AG04450 (cell line): ENCODE results near the gene NINJ2. TPM values are rescaled to one million over a fixed set of nuclear protein-coding genes. Genes with fewer than 3 reads are reported as not detected.

Experiments used
- CTCF ChIA-PET: fragments of 300-600, 350-600 bp; formaldehyde crosslinking; extraction: SDS; loops from one replicate; lab custom pipeline; 2022; ENCODE audit warnings: antibody characterized with exemption, inconsistent platforms; lab: Charles Lee
- POLR2A ChIA-PET: fragments of 350-600 bp; formaldehyde crosslinking; extraction: SDS; loops from one replicate; lab custom pipeline; 2021; ENCODE audit warnings: antibody characterized with exemption, inconsistent platforms; lab: Yijun Ruan, JAX
- DNase-seq: peaks from one replicate; pipeline ENCODE4 v3.0.0-alpha.2; 2011; ENCODE audit warnings: low read depth, low spot score
- H3K27ac ChIP-seq: one replicate; pipeline ENCODE4 v1.5.1; 2012; ENCODE audit warnings: low read depth, low read length, control low read depth
- H3K27me3 ChIP-seq: one replicate; pipeline ENCODE4 v1.6.0; 2012; ENCODE audit warnings: low read length; ENCODE audit not compliant: control insufficient read depth, insufficient read depth
- H3K4me3 ChIP-seq: 2 replicates; pipeline ENCODE4 v1.5.1; 2011; ENCODE audit warnings: mild to moderate bottlenecking, low read depth, low read length, control low read depth
- H3K9me3 ChIP-seq: 2 replicates; pipeline ENCODE4 v1.5.1; 2012; ENCODE audit warnings: low read length; ENCODE audit not compliant: control insufficient read depth, insufficient read depth
- polyA plus RNA-seq: library from polyadenylated mRNA; depleted of rRNA; stranded (reverse); fragments of >200 nt; gene quantifications from 2 replicates; pipeline ENCODE4 v1.2.3, GENCODE V29; 2011
- TF ChIP-seq, protein P1 (sequence below): IDR thresholded peaks from 2 replicates; pipeline ENCODE4 v1.5.1; 2011; ENCODE audit warnings: low read depth, low read length, control low read depth, inconsistent platforms

The NINJ2 gene
- polyA plus RNA-seq, 1 experiment, result not detected

DNA sequence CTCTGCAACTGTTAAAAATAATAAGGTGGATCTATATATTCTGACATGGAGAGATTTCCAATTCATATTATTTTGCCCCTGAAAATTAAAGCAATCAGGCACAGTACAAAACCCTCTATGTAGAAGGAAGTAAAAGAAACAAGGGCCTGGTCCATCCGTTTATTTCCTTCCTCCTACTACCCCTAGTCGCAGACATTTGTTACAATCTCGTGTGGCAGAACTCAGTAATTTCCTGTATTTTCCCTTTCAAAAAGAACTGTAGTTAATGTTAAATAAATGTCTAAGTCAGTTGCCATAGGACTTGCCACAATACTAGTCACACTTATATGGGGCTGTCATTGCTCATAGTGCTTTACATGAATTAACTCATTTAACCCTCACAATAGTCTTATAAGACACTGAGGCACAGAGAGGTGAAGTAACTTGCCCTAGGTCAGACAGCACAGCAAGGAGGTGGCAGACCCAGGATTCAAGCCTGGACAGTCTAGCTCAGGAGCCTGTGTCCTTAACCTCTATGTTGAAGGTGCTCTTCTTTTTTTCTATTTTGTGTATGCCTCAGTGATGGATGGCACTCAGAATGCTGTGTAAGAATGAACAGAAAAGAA, 24.2 kb downstream of the NINJ2 start:
- CTCF ChIA-PET, result no interaction called here
- Histone ChIP-seq H3K27ac (no peak overlapping the region), H3K4me3 (no peak overlapping the region), H3K27me3 (no peaks in the 10 kb centered on the region), H3K9me3 (no peaks in the 10 kb centered on the region; the same call in 1 of the 2 replicates)
- POLR2A ChIA-PET, result no interaction called here
- TF ChIP-seq, protein P1, sequence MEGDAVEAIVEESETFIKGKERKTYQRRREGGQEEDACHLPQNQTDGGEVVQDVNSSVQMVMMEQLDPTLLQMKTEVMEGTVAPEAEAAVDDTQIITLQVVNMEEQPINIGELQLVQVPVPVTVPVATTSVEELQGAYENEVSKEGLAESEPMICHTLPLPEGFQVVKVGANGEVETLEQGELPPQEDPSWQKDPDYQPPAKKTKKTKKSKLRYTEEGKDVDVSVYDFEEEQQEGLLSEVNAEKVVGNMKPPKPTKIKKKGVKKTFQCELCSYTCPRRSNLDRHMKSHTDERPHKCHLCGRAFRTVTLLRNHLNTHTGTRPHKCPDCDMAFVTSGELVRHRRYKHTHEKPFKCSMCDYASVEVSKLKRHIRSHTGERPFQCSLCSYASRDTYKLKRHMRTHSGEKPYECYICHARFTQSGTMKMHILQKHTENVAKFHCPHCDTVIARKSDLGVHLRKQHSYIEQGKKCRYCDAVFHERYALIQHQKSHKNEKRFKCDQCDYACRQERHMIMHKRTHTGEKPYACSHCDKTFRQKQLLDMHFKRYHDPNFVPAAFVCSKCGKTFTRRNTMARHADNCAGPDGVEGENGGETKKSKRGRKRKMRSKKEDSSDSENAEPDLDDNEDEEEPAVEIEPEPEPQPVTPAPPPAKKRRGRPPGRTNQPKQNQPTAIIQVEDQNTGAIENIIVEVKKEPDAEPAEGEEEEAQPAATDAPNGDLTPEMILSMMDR, result no peak
- DNase-seq, result no peak

DNA sequence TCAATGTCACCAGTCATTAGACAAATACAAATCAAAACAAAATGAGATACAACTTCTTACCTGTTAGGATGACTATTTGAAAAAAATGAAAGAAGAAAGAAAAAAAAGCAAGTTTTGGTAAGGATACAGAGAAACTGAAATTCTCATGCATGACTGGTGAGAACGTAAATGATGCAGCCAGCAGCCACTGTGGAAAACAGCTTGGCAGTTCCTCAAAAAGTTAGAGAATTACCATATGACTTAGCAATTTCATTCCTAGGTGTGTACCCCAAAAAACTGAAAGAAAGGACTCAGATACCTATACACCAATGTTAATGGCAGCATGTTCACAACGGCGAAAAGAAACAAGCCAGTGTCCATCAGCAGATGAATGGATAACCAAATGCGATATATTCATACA, 26.6 kb downstream of the NINJ2 start:
- POLR2A ChIA-PET, result no interaction called here
- no peak for DNase-seq
- CTCF ChIA-PET, result interaction anchor here (1.0 kb wide), 1 partner anchor 114 kb away, joined by 3 read pairs; no protein-coding TSS in a partner anchor
- Histone ChIP-seq H3K9me3 (no peaks in the 10 kb centered on the region), H3K4me3 (no peak overlapping the region), H3K27ac (no peak overlapping the region), H3K27me3 (no peaks in the 10 kb centered on the region)
- TF ChIP-seq, protein P1, result no peak

DNA sequence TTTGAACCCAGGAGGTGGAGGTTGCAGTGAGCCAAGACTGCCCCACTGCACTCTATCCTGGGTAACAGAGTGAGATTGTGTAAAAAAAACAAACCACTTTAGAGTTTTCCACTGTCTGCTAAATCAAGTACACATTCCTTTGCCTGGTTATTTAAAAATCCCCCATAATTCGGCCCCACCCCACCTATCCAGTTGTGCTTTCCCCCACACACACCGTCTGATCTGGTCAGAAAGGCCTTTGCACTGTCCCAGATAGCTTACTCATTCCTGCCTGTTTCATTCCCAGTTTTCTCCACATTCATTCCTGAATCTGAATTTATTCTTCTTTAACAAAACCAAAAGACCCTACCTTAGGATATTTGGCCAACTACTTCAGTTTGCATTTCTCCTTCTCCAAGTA, 29.5 kb downstream of the NINJ2 start:
- ChIA-PET CTCF (no interaction called here), POLR2A (no interaction called here)
- no peak for DNase-seq
- no peak overlapping the region for H3K4me3 ChIP-seq
- TF ChIP-seq, protein P1, result no peak
- H3K27me3 ChIP-seq, result no peaks in the 10 kb centered on the region
- no peaks in the 10 kb centered on the region for H3K9me3 ChIP-seq
- H3K27ac ChIP-seq, result no peak overlapping the region

DNA sequence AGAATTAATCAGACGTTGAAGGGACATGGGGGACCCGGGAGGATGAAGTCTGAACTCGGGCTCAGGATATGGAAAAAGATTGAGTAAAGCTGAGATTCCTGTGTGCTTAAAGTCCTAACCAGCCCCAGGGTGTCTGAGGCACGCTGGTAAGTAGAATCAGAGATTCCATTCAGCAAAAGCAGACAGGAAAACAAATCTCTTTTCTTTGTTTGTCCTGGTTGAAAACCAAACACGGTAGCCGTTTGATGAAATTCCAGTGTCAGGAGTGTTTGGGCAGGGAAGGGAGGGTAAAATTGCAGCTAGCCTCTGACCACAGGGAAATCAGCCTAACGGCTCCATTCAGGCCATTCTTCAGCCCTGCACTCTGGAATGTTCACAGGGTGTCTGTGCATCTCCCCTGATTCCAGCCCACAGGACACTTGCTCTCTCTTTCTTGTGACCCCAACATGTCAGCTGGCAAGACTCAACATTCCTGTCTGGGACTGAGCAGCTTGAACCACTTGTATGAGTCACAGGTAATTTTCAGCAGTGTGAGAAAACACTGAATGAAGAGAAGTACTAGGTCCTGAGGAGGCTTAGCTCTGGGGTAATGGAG, 31.0 kb downstream of the NINJ2 start:
- H3K27me3 ChIP-seq, result no peaks in the 10 kb centered on the region
- TF ChIP-seq, protein P1, result no peak
- ChIA-PET CTCF (interaction anchor here (0.6 to 2.4 kb wide), 2 partner anchors 110 to 119 kb away, joined by 3 to 14 read pairs; partner anchors contain the start of gene WNK1), POLR2A (interaction anchor here (0.6 to 1.4 kb wide), 6 partner anchors 11 to 149 kb away, joined by 3 to 10 read pairs (median 6); no protein-coding TSS in a partner anchor)
- peak overlapping the region; percentile 4; the same call in 1 of the 2 replicates for H3K4me3 ChIP-seq
- peak overlapping the region; percentile 77 for H3K27ac ChIP-seq
- DNase-seq, result peak; percentile 64
- H3K9me3 ChIP-seq, result no peaks in the 10 kb centered on the region
